BLaER1 treated with 17β-estradiol and CSF1 and Interleukin-3, amounts not matched to agents 10 nM and 100 nM (cell line): Measurements from ENCODE around the gene OVCA2.

Source experiments
- H3K27ac ChIP-seq, 11 experiments: shearing (Covaris generic); formaldehyde crosslinking; 2 replicates each; pipeline ENCODE4 v1.8.1; 2022
- H3K27me3 ChIP-seq, 11 experiments: shearing (Covaris generic); formaldehyde crosslinking; 2 replicates each; pipeline ENCODE4 v1.8.1; 2022
- H3K36me3 ChIP-seq, 11 experiments: shearing (Covaris generic); formaldehyde crosslinking; 2 replicates each; pipeline ENCODE4 v1.8.1; 2022
- H3K4me1 ChIP-seq, 10 experiments: shearing (Covaris generic); formaldehyde crosslinking; 2 replicates each; pipeline ENCODE4 v1.8.1; 2022
- H3K4me2 ChIP-seq, 11 experiments: shearing (Covaris generic); formaldehyde crosslinking; 2 replicates each; pipeline ENCODE4 v1.8.1; 2022
- H3K4me3 ChIP-seq, 10 experiments: shearing (Covaris generic); formaldehyde crosslinking; 2 replicates each; pipeline ENCODE4 v1.8.1; 2022
- H3K9ac ChIP-seq, 11 experiments: shearing (Covaris generic); formaldehyde crosslinking; 2 replicates each; pipeline ENCODE4 v1.8.1; 2022
- H3K9me3 ChIP-seq, 11 experiments: shearing (Covaris generic); formaldehyde crosslinking; replicated peaks in 1 of 11; 2 replicates each; pipeline ENCODE4 v1.8.1; 2022
- H4K20me1 ChIP-seq, 11 experiments: shearing (Covaris generic); formaldehyde crosslinking; 2 replicates each; pipeline ENCODE4 v1.8.1; 2022
- Cebpa-rat ChIP-seq, 11 experiments: shearing (Covaris generic); IDR thresholded peaks; 2 replicates each; pipeline ENCODE4 v1.8.1; 2022

The OVCA2 gene

GRCh38 chr17:2055292-2056205, 13.7 kb downstream of the OVCA2 start:
- H3K4me1 ChIP-seq = peaks cover 54 to 85% (median 75%) of the 10 kb centered on the region in 10 experiments
- H3K9me3 ChIP-seq = no peaks in the 10 kb centered on the region
- H3K4me2 ChIP-seq = peak overlapping the region; percentile 93 to 100 (median 99)
- H3K9ac ChIP-seq = peak overlapping the region; percentile 57 to 76 (median 71); a peak in 20 of 22 replicates
- H3K27me3 ChIP-seq = peaks cover 71 to 96% (median 89%) of the 10 kb centered on the region in 11 experiments
- peaks cover 0 to 8% (median 2%) of the 10 kb centered on the region in 11 experiments; a peak in 9 of 22 replicates for H3K36me3 ChIP-seq
- peaks cover 34 to 75% (median 58%) of the 10 kb centered on the region in 11 experiments; a peak in 20 of 22 replicates for H4K20me1 ChIP-seq
- H3K4me3 ChIP-seq = peak overlapping the region; percentile 60 to 76 (median 64)
- H3K27ac ChIP-seq = peak overlapping the region in 4 of 11 experiments; percentile 32 to 48 (median 34); a peak in 5 of 22 replicates
- no peak for TF ChIP-seq Cebpa-rat (IDR thresholded peaks at IDR 0.05)

- Histone ChIP-seq H3K4me1 (peaks cover 59 to 86% (median 80%) of the 10 kb centered on the region in 10 experiments), H3K27me3 (peaks cover 62 to 94% (median 86%) of the 10 kb centered on the region in 11 experiments), H3K27ac (peak overlapping the region in 1 of 11 experiments; percentile 13; a peak in 2 of 22 replicates)
Measured at GRCh38 chr17:2056206-2057174, 14.7 kb downstream of the OVCA2 start.

GRCh38 chr17:2057175-2057759, 15.4 kb downstream of the OVCA2 start:
- TF ChIP-seq Cebpa-rat (IDR thresholded peaks at IDR 0.05) = no peak
- peaks cover 28 to 77% (median 53%) of the 10 kb centered on the region in 11 experiments; a peak in 20 of 22 replicates for H4K20me1 ChIP-seq
- H3K4me3 ChIP-seq = peak overlapping the region; percentile 60 to 76 (median 64); a peak in 18 of 20 replicates
- no peak overlapping the region for H3K27ac ChIP-seq
- peak overlapping the region; percentile 93 to 100 (median 99) for H3K4me2 ChIP-seq
- H3K9me3 ChIP-seq = no peaks in the 10 kb centered on the region
- peaks cover 59 to 90% (median 86%) of the 10 kb centered on the region in 10 experiments for H3K4me1 ChIP-seq
- peaks cover 0 to 21% (median 16%) of the 10 kb centered on the region in 11 experiments; a peak in 15 of 22 replicates for H3K36me3 ChIP-seq
- H3K27me3 ChIP-seq = peaks cover 55 to 92% (median 81%) of the 10 kb centered on the region in 11 experiments
- peak overlapping the region in 9 of 11 experiments; percentile 17 to 76 (median 34); a peak in 11 of 22 replicates for H3K9ac ChIP-seq

More at GRCh38 chr17:2056206-2057174, 14.7 kb downstream of the OVCA2 start:
- Histone ChIP-seq H3K9ac (peak overlapping the region; percentile 9 to 76 (median 60); a peak in 18 of 22 replicates), H3K4me3 (peak overlapping the region; percentile 60 to 76 (median 64)), H4K20me1 (peaks cover 33 to 80% (median 60%) of the 10 kb centered on the region in 11 experiments; a peak in 20 of 22 replicates), H3K36me3 (peaks cover 0 to 15% (median 12%) of the 10 kb centered on the region in 11 experiments; a peak in 15 of 22 replicates), H3K4me2 (peak overlapping the region; percentile 93 to 100 (median 99)), H3K9me3 (no peaks in the 10 kb centered on the region)
- no peak for TF ChIP-seq Cebpa-rat (IDR thresholded peaks at IDR 0.05)

- peaks cover 0 to 26% (median 21%) of the 10 kb centered on the region in 11 experiments; a peak in 16 of 22 replicates for H3K36me3 ChIP-seq
- TF ChIP-seq Cebpa-rat (IDR thresholded peaks at IDR 0.05) = no peak
- H4K20me1 ChIP-seq = peaks cover 28 to 77% (median 53%) of the 10 kb centered on the region in 11 experiments; a peak in 20 of 22 replicates
- peaks cover 53 to 88% (median 78%) of the 10 kb centered on the region in 11 experiments for H3K27me3 ChIP-seq
- peak overlapping the region; percentile 48 to 76 (median 64); a peak in 17 of 20 replicates for H3K4me3 ChIP-seq
- peak overlapping the region in 4 of 11 experiments; percentile 18 to 73 (median 47); a peak in 4 of 22 replicates for H3K9ac ChIP-seq
- peak overlapping the region; percentile 93 to 100 (median 99) for H3K4me2 ChIP-seq
- no peaks in the 10 kb centered on the region for H3K9me3 ChIP-seq
- peaks cover 65 to 97% (median 93%) of the 10 kb centered on the region in 10 experiments for H3K4me1 ChIP-seq
- 0 out of 22 replicates have a peak overlapping the region, but pooled peaks of 1 of the 11 experiments have one; percentile 31 for H3K27ac ChIP-seq
Measured at GRCh38 chr17:2057760-2058585, 16.2 kb downstream of the OVCA2 start.

- peak overlapping the region in 8 of 11 experiments; percentile 17 to 66 (median 45); a peak in 13 of 22 replicates for H3K27ac ChIP-seq
- H3K27me3 ChIP-seq = peaks cover 44 to 80% (median 69%) of the 10 kb centered on the region in 11 experiments
- H4K20me1 ChIP-seq = peaks cover 28 to 69% (median 45%) of the 10 kb centered on the region in 11 experiments; a peak in 20 of 22 replicates
- H3K9ac ChIP-seq = peak overlapping the region; percentile 35 to 67 (median 56); a peak in 19 of 22 replicates
- TF ChIP-seq Cebpa-rat (IDR thresholded peaks at IDR 0.05) = no peak
- H3K4me1 ChIP-seq = peaks cover 66 to 98% (median 93%) of the 10 kb centered on the region in 10 experiments
- peak overlapping the region; percentile 93 to 100 (median 99) for H3K4me2 ChIP-seq
- no peaks in the 10 kb centered on the region for H3K9me3 ChIP-seq
- peak overlapping the region; percentile 45 to 76 (median 52) for H3K4me3 ChIP-seq
- peaks cover 0 to 33% (median 23%) of the 10 kb centered on the region in 11 experiments; a peak in 17 of 22 replicates for H3K36me3 ChIP-seq
Measured at GRCh38 chr17:2058586-2059546, 17.0 kb downstream of the OVCA2 start.
